ENCODE measurements around the gene SNRPA. TPM values are rescaled to one million over a fixed set of nuclear protein-coding genes. Genes with fewer than 3 reads are reported as not detected.
A peak's percentile ranks its signal among the peaks of the same experiment; 100 is the strongest.

Gene SNRPA
- polyA plus RNA-seq, 1 of the 3 experiments (the other 2 are of a cell fraction) = 121 TPM

GRCh38 chr19:40800997-40801377 lies 50.0 kb downstream of the SNRPA start:
- ChIA-PET CTCF (interaction anchor here (0.9 to 1.3 kb wide), 3 partner anchors 9 to 138 kb away, joined by 3 to 4 read pairs (median 3); no protein-coding TSS in a partner anchor), POLR2A (interaction anchor here (0.9 kb wide), 1 partner anchor 23 kb away, joined by 4 read pairs; the partner anchor contains the start of gene RAB4B)
- 89% methylated on average over 22 of the region's 27 CpGs for WGBS (ENCODE audit: low lambda C conversion rate)
- Histone ChIP-seq H3K9ac (no peak overlapping the region; the same call in 1 of the 2 replicates), H3K36me3 (replicated peaks in 1 of 2; ENCODE audit: control insufficient read depth in 1 of 2, insufficient read depth in 2 of 2, low read length in 1 of 2) (peaks cover 21 to 33% of the 10 kb centered on the region in 2 experiments), H3K27ac (ENCODE audit: low read depth in 2 of 2, low read length in 1 of 2) (no peak overlapping the region), H3K9me3 (no peaks in the 10 kb centered on the region), H3F3A (replicated peaks; ENCODE audit: insufficient read depth) (peaks cover 15% of the 10 kb centered on the region), H3K79me2 (ENCODE audit: insufficient read depth) (peaks cover 69% of the 10 kb centered on the region), H3K27me3 (ENCODE audit: insufficient read depth) (no peaks in the 10 kb centered on the region), H3K9me2 (no peaks in the 10 kb centered on the region), H3K4me2 (peak overlapping the region; percentile 98), H3K4me1 (ENCODE audit: control insufficient read depth in 1 of 2, insufficient read depth in 2 of 2, low read depth in 1 of 2, low read length in 1 of 2) (peaks cover 36 to 63% of the 10 kb centered on the region in 2 experiments; a peak in 2 of 4 replicates), H2AFZ (ENCODE audit: low read depth) (no peak overlapping the region), H3K4me3 (ENCODE audit: low read depth in 2 of 2, low read length in 1 of 2) (peak overlapping the region; percentile 71 to 80), H4K20me1 (ENCODE audit: insufficient read depth) (peaks cover 64% of the 10 kb centered on the region)
- no peak for DNase-seq
- TF ChIP-seq EP300 (IDR thresholded peaks at IDR 0.05; ENCODE audit: borderline replicate concordance in 1 of 2, low read depth in 1 of 2, low read length in 1 of 2) (no peak), PBX3 (IDR thresholded peaks at IDR 0.05) (no peak), EZH2phosphoT487 (IDR thresholded peaks at IDR 0.05; ENCODE audit: borderline replicate concordance, low read depth) (no peak), ZBTB33 (IDR thresholded peaks at IDR 0.05; ENCODE audit: borderline replicate concordance, low read depth) (no peak), MEF2A (IDR thresholded peaks at IDR 0.05; ENCODE audit: borderline replicate concordance, low read depth) (no peak), CTCF (IDR thresholded peaks at IDR 0.05) (no peak)

DNA sequence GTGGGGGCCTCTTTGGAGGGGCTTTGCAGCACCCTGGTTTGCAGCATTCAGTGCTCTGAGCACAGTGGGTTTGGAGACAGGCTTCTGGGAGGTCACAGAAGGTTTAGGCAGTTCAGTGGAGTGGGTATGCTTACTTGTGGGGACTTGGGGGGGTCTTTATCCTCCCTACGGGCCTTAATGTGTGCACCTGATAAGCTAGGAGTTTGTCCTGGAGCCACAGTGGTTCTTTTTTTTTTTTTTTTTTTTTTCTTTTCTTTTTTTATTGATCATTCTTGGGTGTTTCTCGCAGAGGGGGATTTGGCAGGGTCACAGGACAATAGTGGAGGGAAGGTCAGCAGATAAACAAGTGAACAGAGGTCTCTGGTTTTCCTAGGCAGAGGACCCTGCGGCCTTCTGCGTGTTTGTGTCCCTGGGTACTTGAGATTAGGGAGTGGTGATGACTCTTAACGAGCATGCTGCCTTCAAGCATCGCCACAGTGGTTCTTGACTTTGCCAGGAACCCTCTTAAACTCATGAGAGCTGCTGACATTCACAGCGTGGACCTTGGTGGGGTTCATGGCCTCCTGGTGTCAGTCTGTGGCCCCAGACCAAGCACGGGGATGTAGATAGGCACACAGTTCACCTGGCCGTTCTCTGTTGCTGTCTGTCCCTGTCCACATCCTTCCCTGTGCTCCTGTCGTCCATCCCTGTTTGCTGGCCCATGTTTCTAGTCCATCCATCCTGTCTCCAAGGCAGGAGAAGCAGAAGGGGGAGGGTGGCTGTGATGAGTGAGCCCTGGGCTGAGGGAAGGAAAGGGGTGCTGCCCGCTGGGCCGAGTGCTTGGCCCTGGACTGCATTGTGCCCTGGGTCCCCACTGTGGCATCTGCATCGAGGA lies 50.7 kb downstream of the SNRPA start:
- Histone ChIP-seq H4K20me1 (ENCODE audit: insufficient read depth) (peaks cover 69% of the 10 kb centered on the region), H3K9ac (no peak overlapping the region; the same call in 1 of the 2 replicates), H3K27ac (ENCODE audit: low read depth in 2 of 2, low read length in 1 of 2) (peak overlapping the region in 1 of 2 experiments; percentile 67; a peak in 2 of 4 replicates), H3K36me3 (replicated peaks in 1 of 2; ENCODE audit: control insufficient read depth in 1 of 2, insufficient read depth in 2 of 2, low read length in 1 of 2) (peaks cover 21 to 33% of the 10 kb centered on the region in 2 experiments), H3K4me1 (ENCODE audit: control insufficient read depth in 1 of 2, insufficient read depth in 2 of 2, low read depth in 1 of 2, low read length in 1 of 2) (peaks cover 42 to 69% of the 10 kb centered on the region in 2 experiments; a peak in 2 of 4 replicates), H3K9me3 (no peaks in the 10 kb centered on the region), H3K27me3 (ENCODE audit: insufficient read depth) (no peaks in the 10 kb centered on the region), H3K79me2 (ENCODE audit: insufficient read depth) (peaks cover 74% of the 10 kb centered on the region), H3F3A (replicated peaks; ENCODE audit: insufficient read depth) (peaks cover 20% of the 10 kb centered on the region), H3K4me3 (ENCODE audit: low read depth in 2 of 2, low read length in 1 of 2) (peak overlapping the region; percentile 71 to 80; a peak in 3 of 4 replicates), H3K9me2 (no peaks in the 10 kb centered on the region), H2AFZ (ENCODE audit: low read depth) (no peak overlapping the region), H3K4me2 (peak overlapping the region; percentile 98)
- WGBS (ENCODE audit: low lambda C conversion rate) = 76% methylated on average over 10 of the region's 13 CpGs
- no peak for DNase-seq
- CTCF ChIA-PET = interaction anchor here (1.2 to 1.3 kb wide), 3 partner anchors 8 to 138 kb away, joined by 3 to 4 read pairs (median 4); partner anchors contain the start of gene RAB4B
- TF ChIP-seq USF2 (IDR thresholded peaks at IDR 0.05; ENCODE audit: borderline replicate concordance, low read depth, low read length) = no peak
- no peak for TF ChIP-seq SMC3 (IDR thresholded peaks at IDR 0.05; ENCODE audit: low read depth, low read length)
- TF ChIP-seq MEF2A (IDR thresholded peaks at IDR 0.05; ENCODE audit: borderline replicate concordance, low read depth) = no peak
- TF ChIP-seq USF1 (IDR thresholded peaks at IDR 0.05; ENCODE audit: borderline replicate concordance, low read depth) = no peak
- no peak for TF ChIP-seq TCF12 (IDR thresholded peaks at IDR 0.05)
- TF ChIP-seq RFX5 (IDR thresholded peaks at IDR 0.05; ENCODE audit: low read length) = no peak
- no peak for TF ChIP-seq YY1 (IDR thresholded peaks at IDR 0.05; ENCODE audit: low read depth)
- no peak for TF ChIP-seq SIN3A (IDR thresholded peaks at IDR 0.05; ENCODE audit: borderline replicate concordance, low read depth, low read length)
- POLR2A ChIA-PET = interaction anchor here (0.9 kb wide), 1 partner anchor 24 kb away, joined by 4 read pairs; the partner anchor contains the start of gene RAB4B
